HG03520 (cell line): ENCODE results near the gene HOXB1.

Source experiments
- ATAC-seq: cut with Tn5 transposase; IDR thresholded peaks from one replicate; pipeline ENCODE4 v1.9.1; 2021; ENCODE audit warnings: mild to moderate bottlenecking, moderate library complexity; ENCODE audit not compliant: unreplicated experiment

HOXB1 gene

DNA sequence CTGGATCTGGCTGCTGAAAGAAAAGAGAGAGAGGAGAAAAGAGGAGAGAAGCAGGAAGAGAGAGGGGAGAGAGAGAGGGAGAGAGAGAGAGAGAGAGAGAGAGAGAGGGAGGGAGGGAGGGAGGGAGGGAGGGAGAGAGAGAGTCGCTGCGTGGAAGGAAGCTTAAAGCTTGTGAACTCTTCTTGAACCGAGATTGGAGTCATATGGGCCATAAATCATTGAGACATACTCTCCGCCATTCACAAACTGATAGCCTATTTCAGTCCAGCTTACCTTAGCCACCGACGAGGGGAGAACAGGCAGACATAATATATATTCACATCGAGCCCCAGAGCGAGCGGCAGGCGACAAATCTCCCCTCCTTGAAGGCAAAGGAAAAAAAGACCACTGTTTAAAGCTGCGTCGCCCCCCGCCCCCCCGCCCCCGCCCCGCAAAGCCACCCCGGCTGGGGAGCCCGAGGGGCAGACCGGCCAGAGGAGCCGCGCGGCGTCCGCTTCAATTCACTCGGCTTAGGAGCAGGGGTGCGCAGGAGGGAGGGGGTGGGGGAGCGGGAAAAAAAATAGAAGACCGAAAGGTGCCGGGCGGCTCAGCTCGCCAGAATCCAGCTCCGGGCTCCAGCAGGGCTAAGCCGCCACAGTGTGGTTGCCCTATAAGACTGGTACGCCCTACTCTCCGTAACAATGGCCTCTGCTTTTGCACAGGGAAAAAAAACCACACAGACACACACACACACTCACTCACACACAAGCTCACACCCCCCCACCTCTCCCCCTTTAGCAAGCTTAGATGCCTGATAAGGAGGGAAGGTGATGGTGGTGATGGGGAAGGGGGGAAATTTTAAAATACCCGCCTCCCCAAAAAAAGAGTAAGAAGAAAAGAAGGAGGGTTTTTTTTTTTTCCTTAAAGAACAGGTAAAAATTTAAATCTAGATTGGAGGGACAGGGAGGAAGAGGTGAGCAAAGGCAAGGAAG, 24.7 kb upstream of the HOXB1 start:
- ATAC-seq = no peak

DNA sequence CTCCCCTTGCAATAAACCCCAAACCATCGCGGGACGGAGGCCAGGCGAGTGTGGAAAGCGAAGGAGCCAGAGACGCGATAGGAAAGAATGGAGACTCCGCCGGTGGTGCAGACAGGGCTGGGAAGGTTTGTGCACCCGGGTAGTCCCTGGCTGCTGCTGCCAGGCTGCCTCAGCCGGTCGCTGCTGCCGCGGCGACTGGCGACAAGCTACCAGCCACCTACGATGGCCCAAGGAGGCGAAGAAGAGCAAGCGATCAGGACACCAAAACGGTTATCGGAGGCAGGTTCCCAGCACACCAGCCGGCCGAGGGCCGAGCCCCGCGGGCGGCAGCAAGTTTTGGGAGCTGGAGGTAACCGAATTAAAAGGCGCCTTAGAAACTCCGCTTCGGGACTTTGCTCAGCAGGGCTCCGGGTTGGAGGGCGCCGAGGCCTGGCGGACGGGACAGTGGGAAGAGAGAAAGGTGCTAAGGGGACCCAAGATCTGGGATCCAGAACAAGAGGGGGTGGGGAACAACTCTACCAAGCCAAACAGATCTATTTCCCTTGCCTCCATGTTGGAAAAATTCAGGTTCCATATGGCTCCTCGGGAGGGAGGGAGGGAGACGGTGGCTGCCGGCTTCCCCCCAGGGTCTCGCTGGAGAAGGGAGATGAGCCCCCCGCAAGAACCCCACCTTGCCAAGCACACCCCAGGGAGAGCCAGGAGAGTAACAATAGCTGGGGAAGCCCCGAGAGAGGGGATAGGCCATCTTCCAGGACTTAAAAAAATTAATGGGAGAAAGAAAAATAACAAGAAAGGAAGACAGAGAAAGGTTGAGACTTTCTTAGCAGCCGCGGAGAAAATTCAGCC, 23.8 kb upstream of the HOXB1 start:
- ATAC-seq = no peak

DNA sequence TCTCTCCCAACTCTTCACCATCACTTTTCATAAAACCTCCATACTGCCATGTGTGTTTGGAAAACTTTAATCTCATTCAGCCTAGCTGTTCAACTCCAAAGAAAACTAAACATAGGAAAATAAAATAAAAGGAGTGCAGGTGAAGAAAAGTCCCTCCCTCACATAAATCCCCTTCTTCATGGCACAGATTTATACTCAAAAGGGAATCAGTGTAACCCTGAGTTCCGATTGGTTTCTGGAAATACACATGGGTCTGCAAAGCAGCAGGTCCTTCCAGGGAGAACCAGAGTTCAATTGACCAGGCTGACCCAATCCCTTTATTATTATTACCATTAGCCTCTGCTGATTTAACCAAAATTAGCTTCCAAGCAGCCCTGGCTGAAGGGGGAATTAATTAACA, 23.0 kb upstream of the HOXB1 start:
- ATAC-seq = no peak

DNA sequence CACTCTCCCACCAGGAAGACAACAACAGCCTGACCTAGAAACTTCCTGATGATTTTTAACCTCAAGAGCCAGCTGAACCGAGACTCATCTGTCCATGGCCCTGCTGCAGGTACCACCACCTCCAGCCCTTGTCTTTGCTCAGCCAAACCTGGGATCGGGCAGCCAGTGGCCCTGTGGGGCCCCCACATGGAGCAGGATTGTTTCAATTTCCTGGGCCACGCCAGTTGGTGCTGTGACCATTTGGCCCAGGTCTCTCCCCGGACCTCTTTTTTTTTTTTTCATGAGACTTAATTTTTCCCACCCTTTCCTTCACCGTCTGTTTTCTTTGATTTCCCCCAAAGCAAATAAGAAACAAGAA, 22.4 kb upstream of the HOXB1 start:
- ATAC-seq = no peak

DNA sequence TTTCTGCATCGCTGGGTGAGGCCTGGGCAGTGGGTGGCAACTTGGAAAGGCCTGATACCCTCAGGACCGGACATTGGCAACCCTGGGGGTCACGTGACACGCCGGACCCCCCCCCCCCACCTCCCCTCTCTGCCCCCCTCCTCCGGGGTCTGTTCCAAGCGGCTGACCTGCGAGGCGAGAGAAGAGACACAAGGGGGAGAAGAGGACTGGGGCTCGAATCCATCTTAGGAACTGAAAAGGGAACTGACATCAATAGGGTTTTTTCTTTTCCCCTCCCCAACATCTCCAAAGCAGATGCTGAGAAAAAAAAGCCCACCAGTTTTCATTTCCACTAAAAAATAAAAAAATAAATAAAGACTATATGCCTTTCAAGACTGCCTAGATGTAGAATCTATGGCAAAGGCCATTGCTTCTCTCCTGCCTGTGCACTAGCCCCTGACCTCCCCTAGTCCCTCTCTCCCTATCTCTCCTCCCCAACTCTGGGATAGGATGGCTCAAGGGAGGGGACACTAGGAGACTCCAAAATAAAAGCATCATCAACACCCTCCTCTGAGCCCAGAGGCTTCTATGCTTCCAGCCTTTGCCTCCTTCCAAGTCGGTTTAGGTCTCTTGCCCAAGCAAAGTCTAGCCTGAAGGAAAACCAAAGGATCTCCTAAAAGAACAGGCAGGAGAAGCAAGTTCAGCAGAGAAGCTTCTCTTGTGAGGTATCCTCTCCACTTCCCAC, 21.8 kb upstream of the HOXB1 start:
- no peak for ATAC-seq

DNA sequence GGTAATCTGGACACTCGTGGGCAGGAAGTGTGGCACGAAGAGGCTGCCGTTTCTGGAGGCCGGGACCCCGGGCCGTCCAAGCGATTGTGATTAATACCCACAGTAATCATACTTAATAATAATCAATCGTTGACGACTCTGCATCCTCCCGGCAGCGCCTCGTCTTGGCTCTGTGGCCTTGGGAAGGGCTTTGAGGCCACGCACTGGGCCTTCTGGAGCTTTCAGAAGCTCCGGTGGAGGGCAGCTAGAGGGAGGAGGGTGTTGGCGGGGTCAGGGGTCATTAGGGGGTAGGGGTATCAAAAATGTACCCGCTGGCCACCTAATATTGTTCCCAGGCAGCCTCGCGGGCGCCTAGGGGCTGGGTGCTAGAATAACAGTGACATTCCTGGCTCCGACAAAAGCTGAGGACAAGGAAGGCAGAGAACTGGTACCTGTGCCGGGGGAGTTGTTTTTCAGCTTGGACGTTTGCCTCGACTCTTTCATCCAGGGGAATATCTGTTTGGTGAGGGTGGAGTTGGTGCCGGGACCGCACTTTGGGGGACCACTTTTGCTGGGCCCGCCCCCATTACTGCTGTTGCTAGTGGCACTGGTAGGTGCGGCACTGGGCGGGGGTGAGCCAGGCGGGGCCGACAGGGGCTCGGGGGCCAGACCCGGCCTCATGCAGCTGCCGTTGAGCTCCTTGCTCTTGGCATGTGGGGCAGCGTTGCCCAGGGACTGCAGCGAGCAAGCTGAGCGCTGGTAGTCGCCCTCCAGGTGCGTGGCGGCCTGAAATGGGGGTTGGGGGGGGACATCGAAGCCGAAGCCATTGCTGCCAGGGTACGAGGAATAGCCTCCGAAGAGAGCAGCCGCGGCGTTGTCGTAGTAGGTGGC, 21.0 kb upstream of the HOXB1 start:
- ATAC-seq = no peak

DNA sequence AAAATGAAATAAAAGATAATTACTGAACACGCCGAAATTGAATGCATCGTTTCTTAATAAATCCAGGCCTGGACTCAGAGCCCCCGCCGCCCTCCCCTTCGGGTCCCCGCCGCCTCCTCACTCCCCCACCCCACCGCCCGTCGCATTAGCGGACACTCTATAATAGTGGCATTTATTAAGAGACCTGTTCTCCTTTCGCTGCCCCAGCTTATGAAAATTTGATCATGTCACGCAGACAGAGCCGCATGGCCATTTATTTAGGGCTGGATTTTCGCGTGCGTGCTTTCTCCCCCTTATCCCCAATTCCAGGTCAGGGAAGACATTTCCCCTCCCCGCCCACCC, 20.4 kb upstream of the HOXB1 start:
- ATAC-seq = no peak

DNA sequence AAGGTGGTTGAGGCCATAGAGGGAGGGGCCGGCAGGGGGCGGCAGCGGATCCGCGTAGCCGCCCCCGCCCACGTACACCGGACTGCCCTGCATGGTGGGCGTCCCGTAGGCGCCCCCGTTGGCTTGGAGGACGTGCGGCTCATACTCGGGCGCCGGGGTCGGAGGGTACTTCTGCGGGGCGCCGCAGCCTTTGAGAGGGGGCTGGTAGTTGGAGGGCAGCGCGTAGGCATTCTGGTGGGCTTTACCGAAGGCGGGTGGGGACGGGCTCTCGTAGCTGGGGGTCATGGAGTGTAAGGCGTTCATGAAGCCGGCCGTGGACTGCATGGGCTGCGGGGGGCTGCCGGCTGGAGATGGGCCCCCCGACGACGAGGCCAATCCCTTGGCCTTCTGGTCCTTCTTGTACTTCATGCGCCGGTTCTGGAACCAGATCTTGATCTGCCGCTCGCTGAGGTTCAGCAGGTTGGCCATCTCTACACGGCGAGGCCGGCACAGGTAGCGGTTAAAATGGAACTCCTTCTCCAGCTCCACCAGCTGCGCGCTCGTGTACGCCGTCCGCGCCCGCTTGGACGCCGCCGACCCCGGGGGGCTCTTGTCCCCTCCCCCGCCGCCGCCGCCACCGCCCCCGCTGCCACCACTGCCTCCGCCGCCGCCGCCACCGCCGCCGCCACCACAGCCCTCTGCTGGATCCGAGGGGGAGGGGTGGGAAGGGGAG, 19.8 kb upstream of the HOXB1 start:
- no peak for ATAC-seq

DNA sequence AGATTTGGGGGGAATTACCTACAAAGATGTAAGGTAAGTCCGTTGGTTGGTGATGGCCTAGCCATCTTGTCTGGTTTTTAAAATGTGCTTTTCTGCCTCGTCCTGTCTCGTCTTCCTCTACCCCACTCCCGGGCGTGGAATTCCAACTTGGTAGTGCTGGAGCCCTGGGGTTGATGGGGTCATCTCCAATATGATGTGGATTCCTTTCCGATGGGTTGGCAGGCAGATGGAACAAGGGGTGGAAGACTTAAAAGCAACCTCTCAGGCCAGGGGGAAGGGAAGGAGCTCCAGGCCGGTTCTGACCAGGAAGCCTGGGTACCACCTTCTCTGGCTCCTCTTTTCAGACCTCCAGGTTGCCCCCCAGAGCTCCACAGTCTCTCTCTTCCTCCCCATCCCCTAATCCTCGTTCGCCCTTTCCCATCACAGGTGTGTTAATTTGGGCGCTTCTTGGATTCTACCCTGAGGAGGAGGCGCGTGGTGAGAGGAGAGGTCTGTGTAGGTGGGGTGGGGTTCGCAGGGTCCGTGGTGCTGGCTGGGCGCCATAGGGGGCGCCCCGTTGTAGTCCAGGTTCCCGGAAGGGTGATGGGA, 19.2 kb upstream of the HOXB1 start:
- no peak for ATAC-seq

DNA sequence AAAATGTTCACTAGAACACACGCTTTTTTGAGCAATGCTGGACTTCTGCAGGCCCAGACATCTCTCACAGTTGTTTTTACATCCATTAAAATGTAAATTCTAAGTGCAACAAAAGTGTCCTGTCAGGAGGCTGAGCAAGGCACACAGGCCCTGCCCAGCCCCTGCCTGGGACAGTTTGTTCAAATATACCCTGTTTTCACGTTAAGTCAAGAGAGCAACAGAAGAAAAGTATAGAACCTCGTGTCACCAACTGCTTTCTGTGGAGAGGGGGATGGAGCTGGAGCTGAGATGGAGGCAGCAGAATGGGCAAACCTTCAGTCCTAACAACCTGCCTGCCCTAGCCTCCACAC, 18.4 kb upstream of the HOXB1 start:
- no peak for ATAC-seq

DNA sequence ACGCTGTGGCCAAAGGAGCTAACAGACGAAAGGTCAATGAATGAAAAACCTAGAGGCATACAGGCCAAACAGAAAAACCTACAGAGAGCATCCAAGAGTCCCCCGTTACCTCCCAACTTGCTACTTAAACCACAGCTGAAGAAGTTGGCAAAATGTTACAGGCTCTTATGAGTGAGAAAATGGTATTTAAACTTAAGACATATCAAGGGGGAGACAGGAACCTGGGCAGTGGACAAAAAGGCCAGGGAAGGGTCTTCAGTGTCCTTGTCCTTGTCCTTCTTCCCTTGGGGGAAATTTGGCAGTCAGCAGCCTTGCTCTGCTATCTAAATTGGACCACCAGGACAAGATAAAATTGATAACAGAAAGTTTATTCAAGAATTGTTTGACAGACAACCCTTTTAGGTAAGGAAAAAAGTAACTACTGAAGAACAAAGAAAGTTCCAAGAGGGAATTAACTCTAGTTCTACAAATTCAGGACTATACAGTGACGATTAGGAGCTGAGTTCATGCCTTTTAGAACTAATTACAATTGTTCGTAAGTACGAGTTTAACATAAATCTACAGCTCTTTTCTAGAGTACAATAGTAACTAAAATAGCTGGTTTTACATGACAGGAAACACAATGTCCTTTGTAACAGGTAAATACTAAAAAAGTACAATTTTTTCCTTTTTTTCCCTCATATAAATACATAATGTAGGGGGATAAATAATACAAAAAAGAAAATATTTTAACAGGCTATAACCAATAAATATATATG, 17.9 kb upstream of the HOXB1 start:
- no peak for ATAC-seq

DNA sequence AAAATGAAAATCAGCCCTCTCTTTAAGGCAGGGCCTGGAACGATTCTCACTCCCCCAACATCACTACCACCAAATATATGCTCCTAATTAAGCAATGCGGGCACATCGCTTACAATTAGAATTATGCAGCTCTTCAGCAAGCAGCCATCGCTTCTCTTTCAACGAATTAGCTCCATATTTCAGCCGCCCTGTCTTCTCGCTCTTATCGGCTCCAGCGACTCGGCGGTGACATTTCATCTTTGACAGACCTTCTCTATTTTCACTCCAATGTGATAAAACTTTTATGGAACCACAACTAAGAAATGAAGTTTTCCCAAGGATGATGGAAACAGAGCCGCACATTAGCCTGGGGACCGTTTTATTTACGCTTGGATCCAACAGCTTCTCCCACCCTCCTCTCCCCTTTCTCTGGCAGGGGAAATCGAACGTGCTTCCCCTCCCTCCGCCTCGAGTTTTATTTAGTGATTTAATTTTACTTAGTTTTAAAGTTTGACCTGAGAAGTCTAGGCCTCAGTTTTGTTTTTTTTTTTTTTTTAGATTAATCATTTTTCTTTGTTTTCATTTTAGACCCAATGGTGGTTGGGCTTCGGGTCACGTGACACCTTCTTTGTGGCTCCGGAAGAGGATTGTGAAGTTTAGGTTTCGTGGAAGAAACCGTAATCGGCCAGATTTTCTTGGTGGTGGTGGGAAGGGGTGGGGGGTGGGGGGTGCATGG, 17.2 kb upstream of the HOXB1 start:
- ATAC-seq = no peak

DNA sequence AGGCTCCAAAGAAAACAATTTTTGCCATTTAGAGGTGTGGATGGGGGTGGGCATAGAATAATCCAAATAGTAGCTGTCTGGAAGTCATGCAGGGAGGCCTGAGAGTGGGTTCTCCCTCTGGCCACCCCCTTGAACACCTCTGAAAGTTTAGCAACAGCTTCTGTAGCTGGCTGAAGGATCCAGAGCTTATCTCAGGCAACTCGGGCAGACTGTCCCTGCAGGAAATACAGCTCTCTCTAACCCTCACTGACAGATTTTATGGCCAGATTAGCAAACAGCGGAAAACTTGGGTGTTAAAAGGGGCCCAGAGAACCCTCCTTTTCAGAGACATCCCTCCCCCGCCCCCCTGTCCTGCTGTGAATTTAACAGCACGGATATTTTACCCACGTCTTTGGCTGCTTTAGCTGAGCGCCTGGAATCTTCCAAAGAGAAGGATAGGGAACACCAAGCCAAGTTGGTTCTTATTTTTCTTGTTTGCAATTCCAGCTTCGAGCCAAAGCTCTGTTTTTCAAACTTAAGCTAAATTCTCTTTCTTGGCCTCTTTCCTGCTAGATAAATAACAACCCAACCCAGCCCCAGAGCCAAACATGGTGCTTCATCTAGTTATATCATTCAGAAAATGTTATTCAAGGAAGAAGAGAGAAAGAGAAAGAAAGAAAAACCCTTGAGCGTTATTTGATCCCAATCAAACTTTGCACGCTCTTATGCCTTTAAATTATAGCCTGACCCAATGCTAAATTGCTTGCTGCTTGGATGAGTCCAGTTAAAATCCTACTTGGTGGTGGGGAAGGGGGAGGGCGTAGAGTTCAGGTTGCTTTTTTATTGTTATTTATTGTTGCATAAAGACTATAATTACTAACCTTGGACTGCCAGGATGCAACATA, 16.4 kb upstream of the HOXB1 start:
- ATAC-seq = no peak

DNA sequence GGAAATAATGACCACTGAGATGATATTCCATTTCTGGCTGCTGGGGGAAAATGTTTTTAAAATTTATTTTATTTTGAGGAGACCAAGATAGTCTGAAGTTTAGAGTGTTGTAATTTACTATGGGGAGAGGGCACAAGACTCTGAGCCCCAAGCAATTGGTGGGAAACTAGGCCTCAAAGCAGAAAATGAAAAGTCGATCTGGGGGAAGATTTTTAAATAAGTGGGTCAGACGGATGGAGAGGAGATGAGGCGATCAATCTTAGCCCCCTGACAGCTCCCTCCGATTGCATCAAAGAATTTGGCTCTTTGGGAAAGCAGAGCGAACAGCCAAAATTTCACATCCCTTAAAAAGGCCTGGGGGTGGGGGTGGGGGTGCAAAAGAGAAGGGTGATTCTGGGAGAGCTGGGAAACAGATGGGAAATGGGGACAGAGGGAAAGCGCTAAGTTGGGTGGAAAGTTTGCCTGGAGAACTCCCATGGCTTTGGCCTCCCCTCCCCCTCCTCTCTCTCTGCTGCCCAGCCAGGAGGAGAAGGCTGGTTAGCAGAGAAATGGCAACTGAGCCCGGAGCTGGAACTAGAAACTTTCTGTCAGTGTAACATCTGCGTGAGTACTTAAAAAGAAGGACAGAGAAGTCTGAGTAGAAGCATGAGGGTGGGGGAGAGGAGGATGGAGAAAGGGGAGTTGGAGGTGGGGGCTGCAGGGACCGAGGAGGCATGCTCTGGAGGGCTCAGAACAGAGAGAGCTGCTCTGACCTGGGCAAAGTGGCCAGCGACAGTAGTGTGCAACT, 15.5 kb upstream of the HOXB1 start:
- no peak for ATAC-seq

DNA sequence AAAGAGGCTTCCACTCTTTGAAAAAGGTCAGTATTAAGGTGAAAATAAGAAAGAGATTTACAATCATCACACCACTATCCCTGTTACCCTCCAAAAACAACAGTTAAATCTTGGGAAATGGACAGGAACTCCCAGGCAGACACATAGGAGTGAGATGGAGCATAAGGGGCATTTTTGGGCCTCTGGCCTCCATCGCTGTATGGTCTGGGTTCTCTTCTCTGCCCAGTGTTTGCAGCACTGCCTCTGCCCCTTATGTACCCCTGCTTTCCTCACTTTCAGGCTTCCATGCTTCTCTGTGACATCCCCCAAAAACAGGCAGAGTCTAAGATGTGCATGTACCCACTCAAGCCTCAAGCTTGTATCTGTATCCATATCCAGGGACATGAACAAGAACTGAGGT, 14.7 kb upstream of the HOXB1 start:
- ATAC-seq = no peak

DNA sequence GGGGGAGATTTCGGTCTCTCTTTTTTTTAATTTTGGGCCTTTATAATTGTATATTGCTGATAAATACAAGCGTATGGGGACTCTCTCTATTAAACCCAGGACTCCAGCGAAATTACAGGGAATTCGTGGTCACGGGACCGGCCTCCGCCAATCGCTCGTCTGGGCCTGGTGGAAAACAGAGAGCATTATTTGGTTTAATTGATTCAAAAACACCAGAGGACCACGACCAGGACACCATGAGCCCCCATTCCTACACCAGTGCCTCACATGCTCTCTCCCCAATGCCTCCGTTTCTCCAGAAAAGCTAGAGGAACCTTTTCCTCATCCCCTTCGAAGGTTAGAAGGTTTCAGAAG, 14.2 kb upstream of the HOXB1 start, which contains the start of gene HOXB2:
Gene HOXB2, minus strand, starts transcription at position 88 of the 354 bp plus-strand sequence. CDS start 198 bp downstream, outside the sequence.
- ATAC-seq = no peak
